Left renal pelvis (tissue), 4 donors: ENCODE results near the gene OR56A3. TPM values are rescaled to one million over a fixed set of nuclear protein-coding genes. Genes with fewer than 3 reads are reported as not detected.
"Not testable (repeated sequence)": the region's sequence is repeated elsewhere in the genome, so short reads cannot be mapped to it uniquely, and the experiment has no call there.

Source experiments
- DNase-seq, 4 donors: peaks; one replicate each; pipeline ENCODE4 v3.0.0-alpha.2; 2013; ENCODE audit warnings: low read depth in 4 of 4, low spot score in 3 of 4
- polyA plus RNA-seq, 4 donors: library from polyadenylated mRNA; unstranded; fragments of 120-200 nt; gene quantifications; one replicate each; pipeline ENCODE4 v1.2.1, GENCODE V29; 2013; ENCODE audit not compliant: insufficient read length in 4 of 4

The OR56A3 gene, protein sequence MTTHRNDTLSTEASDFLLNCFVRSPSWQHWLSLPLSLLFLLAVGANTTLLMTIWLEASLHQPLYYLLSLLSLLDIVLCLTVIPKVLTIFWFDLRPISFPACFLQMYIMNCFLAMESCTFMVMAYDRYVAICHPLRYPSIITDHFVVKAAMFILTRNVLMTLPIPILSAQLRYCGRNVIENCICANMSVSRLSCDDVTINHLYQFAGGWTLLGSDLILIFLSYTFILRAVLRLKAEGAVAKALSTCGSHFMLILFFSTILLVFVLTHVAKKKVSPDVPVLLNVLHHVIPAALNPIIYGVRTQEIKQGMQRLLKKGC
- not detected for polyA plus RNA-seq

DNA sequence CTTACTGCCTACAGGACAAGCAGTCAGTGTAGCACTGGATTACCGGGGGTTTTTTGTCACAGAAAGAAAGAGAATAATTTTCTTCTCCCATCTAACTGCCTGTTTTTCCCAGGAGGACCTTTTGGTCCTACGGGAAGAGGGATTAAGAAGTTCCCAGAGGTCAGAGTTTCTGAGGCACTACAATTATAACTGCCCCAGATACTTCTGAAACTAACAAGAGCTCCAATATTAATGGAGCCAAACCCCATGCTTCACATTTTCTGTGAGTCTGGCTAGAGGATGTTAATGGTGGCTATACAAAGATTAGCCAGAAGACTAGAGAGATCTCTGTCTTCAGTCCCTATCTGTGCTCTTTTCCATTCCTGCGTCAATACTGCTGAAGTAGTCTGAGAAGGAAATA, at the start of gene OR56A3:
Gene OR56A3 (plus strand): TSS at position 301 of the 400 bp plus-strand sequence. CDS start 5,096 bp downstream, outside the sequence.
- no peak for DNase-seq

DNA sequence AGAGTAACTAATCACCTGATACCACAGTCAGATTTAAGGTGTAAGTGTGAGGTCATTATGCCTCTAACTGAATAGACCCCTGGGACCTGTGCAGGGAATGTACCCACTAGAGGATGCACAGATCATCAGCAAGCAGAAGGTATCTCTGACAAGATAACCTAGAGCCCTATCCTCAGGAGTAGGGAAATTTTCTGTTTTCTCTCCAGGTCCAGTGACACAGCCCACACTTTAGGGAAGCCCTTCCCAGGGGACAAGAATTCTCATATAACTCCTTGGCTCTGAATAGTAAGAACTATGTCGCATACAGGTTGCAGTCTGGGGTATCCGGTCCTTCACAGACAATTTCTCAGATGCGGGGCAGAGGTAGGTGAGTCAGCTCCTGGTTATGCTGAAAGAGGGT, 49.1 kb upstream of the OR56A3 start, which contains the start of gene OR52E5:
Gene OR52E5 (plus strand): TSS at position 301 of the 400 bp plus-strand sequence. CDS start 7,569 bp downstream, outside the sequence.
- no peak for DNase-seq

DNA sequence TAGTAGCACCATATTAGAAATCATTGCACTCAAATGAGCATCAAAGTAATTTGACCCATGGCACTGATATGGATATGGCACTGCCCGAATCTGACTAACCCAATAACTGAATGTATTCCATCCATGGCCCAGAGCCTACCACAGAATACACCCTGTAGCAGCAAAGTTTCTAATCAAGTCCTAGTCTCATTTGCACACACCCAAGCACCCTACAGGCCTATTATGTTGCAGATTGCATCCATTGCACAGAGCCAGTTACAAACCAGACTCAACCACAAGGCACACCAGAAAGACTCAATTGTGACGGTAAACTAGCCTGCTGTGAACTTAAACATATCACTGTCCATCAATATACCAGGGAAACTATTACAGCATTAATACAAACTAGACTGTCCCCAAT, 42.5 kb upstream of the OR56A3 start:
- DNase-seq = no peak

DNA sequence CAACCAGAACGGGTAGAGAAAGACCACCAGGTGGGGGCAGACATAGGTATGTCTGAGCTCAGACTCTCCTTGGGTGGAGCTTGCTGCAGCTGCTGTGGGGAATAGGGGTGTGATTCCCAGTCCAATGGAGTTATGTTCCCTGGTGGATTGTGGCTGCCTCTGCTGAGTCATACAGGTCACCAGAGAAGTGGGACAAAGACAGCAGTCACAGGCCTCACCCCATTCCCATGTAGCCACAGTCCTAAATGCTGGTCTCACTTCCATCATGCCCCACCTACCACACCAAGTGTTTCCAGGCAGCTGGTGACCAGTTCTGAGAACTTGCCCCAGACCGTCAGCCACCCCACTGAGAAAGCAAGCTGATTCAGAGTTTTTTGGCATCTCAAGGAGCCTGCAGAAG, 31.5 kb upstream of the OR56A3 start:
- no peak for DNase-seq

DNA sequence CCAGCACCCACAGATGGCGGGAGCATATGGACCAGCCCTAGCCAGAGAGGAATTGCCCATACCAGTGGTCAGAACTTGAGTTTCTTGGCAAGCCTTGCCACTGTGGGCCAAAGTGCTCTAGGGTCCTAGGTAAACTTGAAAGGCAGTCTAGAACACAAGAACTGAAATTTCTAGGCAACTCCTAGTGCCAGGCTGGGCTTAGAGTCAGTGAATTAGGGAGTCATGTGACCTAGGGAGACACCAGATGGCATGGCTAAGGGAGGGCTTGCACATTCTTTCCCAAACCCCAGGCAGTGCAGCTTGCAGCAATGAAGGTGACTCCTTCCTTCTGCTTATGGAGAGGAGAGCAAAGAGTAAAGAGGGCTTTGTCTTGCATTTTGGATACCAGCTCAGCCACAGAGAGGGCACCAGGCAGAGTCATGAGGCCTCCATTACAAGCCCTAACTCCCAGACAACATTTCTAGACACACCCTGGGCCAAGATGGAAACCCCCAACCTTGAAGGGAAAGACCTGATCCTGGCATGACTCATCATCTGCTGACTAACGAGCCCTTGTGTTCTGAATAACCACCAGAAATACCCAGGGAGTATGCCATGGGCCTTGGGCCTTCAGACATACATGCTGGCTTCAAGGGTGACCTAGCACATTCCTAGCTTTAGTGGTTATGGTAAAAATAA, 19.2 kb upstream of the OR56A3 start:
- DNase-seq = no peak

DNA sequence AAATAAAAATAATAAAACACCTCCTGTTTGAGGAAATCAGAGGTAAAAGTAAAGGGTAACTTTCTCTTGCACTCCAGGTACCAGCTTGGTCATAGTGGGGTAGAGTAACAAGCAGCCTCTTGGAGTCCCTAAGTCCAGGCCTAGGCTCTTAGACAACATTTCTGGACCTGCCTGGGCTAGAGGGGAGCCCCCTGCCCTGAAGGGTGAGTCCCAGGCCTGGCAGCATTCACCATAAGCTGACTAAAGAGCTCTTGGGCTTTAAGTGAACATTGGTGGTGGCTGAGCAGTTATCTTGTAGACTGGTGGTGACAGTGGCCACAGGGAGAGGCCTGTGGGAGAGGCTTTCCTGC, 18.6 kb upstream of the OR56A3 start:
- no peak for DNase-seq

DNA sequence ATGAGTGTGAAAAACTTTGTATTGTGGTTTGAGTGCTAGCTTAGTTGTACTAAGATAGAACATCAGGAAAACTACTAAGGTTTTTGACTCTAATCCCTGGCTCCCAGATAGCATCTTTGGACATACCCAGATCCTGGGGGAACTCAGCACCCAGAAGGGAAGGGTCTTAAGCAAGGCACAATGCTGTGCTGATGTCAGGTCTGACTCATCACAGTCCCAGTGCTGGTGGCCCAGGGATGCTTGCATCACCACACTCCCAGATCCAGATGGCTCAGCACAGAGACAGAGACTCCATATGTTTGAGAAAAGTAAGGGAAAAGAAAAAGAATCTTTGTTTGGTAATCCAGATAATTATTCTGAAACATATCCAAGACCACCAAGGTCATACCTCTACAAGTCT, 18.3 kb upstream of the OR56A3 start:
- no peak for DNase-seq

DNA sequence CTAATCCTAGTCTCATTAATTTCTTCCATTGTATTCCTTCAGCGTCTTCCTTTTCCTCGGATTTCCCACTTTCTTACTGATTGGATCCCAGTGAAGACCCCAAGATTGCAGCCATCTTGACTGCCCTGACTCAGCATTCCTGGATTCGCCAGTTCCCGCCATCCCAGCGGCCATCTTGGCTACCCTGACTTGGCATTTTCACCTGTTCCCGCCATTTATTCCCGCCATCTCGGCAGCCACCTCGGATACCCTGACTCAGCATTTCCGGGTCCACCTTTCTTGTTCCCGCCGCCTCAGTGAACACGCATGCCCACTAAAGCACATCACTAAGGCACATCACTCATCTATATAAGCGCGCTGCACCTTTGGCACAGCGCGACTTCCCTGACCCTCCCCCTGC, 13.8 kb upstream of the OR56A3 start:
- DNase-seq = no peak

DNA sequence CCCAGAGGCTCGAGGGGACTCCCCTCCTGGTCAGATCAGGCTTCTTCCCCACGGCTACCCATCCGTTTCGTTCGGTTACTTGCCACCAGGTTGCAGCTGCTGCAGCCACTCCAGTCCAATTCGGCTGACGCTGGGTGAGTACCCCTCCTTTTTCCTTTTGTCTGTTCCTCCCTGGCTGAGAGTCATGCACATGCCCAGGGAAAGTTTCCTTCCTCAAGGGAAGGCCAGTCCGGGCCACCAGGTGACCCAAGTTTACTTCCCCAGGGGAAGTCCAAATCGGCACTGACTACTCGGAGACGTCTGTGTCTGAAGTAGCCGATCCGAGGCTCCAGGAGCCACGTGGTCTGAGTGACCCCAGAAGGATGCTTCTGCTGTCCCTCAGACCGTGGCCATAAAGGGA, 13.2 kb upstream of the OR56A3 start:
- no peak for DNase-seq

DNA sequence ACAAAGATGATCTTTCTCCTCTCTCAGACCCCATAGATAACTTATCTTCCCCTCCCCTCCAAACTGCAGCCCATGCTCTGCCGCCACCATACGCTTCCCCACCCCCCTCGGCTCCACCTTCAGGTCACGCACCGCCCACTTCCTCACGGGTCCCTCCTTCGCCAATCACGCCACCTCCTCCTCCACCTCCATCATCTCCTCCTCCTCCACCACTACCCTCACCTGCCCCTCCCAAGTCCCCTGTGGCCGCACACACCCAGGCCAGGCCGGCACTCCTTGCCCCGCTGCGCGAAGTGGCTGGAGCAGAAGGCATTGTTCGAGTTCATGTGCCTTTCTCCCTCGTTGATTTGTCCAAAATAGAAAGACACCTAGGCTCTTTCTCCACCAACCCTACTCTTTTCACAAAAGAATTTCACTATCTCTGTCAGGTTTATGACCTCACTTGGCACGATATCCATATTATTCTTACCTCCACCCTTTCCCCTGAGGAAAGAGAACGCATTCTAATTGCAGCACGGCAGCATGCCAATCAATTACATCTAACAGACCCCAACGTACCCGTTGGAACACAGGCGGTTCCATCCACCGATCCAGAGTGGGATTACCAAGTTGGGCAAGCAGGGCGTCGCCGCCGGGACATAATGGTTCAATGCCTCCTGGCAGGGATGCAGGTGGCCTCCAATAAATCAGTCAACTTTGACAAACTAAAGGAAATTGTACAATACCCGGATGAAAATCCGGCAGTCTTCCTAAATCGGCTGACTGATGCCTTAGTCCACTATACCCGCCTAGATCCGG, 12.3 kb upstream of the OR56A3 start:
- DNase-seq = no peak

DNA sequence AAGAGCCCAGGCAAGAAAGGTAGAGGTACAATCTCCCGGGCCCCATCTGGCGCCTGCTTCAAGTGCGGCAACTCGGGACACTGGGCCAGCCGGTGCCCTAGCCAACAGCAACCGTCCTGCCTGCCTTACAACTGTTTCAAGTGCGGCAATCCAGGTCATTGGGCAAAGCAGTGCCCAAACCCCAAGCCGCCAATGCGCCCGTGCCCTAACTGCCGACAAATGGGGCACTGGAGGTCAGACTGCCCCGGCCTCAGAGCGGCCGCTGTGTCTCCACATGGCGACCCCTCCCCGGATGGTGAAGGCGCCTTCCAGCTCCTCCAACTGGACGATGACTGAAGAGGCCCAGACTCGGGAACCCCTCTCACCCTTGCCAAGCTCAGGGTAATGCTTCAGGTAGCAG, 11.4 kb upstream of the OR56A3 start:
- no peak for DNase-seq

DNA sequence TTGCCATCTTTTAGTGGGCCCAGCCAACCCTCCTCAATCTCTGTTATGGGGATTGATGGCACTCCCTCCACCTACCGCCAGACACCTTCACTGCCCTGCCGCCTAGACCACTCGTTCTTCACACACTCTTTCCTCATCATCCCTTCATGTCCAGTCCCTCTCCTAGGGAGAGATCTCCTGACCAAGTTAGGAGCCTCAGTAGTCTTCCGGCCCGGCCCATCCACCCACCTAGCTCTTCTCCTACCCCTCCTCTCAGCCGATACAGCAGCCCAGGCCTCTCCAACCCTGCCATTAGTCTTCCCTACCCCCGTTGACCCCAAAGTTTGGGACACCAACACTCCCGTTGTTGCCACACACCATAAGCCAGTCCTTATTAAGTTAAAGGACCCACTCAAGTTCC, 11.0 kb upstream of the OR56A3 start:
- no peak for DNase-seq

DNA sequence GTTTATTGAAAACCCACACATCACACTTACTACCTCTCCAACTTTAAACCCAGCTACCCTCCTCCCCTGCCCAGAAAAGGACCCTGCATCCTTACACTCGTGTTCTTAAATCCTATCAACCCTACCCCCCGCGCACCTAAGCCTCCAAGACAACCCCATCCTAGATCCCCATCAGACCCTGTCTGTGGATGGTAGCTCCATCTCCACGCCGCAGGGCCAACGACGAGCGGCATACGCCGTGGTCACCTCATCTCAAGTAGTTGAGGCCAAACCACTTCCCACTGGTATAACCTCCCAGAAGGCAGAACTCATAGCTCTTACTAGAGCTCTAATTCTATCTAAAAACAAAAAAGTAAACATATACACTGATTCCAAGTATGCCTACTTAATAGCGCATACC, 9.4 kb upstream of the OR56A3 start:
- no peak for DNase-seq

DNA sequence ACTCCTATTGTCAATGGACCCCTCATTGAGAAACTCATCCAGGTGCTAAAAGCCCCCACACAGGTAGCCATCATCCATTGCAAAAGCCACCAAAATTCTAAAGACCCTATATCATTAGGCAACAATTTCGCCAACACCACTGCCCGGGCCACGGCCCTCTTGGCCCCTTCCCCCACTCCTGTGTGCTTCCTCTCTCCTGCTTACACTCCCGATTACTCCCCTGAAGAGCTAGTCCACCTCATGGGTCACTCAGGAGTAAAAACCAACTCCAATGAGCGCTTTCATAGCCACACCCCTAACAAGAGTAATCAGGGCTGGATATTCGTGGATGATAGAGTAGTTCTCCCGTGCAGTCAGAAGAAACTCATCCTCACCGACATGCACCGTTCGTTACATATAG, 8.9 kb upstream of the OR56A3 start:
- DNase-seq = no peak

DNA sequence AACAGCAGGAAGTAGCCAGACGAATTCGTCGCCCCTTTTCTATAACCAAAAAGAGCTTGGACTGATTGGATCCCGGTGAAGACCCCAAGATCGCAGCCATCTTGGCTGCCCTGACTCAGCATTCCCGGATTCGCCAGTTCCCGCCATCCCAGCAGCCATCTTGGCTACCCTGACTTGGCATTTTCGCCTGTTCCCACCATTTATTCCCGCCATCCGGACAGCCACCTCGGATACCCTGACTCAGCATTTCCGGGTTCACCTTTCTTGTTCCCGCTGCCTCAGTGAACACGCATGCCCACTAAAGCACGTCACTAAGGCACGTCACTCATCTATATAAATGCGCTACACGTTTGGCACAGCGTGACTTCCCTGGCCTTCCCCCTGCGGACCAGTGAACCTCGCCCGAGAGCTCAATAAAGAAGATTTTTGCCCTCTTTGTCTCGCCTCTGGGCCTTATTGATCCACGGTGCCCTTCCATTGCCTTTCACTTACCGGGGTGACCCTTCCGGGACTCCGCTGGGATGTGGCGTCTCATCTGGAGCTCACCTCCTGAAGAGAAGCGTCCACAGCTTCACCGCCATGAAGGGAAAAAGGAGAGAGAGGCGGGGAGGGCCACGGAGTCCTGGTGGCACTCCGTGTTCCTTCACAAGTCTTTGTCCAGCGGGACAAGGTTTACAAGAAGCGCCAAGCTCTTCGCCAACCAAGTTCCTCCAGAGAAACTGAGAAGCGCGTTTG, 4.0 kb upstream of the OR56A3 start:
- no peak for DNase-seq

DNA sequence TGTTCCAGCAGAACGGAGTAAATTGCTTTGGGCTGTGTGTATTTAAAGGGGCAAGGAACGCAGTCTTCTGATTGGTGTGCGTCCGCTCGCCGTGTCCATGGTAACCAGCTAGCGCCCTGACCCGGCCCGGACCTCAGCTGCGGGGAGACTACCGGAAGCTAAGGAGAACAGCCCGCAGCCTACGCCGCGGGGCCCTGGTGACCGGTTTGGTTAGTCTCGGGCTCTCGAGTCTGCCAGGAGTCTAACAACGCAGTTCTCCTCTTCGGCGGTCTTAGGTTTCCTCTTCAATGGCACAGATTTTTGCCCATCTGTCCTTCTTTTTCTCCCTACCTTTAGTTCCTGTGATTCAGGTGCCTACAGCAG, 3.5 kb upstream of the OR56A3 start:
- no peak for DNase-seq

DNA sequence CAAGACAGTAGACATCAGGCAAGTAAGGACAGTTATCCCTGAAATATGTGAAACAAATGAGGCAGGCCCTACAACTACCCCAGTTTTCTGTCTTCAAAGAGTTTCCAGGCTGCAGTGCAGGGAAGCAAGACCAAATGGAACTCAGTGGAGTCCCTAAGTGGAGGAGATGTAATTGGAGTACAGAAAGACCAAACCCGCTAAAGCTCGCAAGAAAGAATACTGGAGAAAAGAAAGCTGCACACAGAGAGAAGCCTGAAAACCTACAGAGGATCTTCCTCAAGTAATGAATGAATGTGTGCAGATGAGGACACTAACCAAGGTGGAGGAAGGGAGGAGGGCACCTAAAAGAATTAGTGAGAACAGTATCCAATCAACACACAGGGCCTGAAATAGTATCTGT, 1.3 kb upstream of the OR56A3 start:
- no peak for DNase-seq

DNA sequence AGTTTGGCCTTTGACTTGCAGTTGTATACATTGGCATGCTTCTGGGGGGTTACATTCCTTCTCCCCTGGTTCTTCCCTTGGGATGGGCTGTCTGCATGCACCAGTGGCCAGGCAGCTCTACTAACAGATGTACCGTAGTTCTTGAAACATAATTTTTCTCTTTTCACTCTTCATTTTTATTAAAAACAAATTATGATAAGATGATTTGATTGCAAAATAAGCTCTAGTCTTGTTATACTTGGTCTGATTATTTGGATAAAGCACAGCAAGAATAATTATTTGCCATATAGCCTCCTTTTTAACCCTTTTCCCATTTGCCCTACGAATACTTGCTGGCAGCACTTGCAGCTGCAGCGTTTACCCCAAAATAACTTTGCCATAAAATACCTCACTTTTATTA, 13.5 kb downstream of the OR56A3 start:
- DNase-seq = no peak

DNA sequence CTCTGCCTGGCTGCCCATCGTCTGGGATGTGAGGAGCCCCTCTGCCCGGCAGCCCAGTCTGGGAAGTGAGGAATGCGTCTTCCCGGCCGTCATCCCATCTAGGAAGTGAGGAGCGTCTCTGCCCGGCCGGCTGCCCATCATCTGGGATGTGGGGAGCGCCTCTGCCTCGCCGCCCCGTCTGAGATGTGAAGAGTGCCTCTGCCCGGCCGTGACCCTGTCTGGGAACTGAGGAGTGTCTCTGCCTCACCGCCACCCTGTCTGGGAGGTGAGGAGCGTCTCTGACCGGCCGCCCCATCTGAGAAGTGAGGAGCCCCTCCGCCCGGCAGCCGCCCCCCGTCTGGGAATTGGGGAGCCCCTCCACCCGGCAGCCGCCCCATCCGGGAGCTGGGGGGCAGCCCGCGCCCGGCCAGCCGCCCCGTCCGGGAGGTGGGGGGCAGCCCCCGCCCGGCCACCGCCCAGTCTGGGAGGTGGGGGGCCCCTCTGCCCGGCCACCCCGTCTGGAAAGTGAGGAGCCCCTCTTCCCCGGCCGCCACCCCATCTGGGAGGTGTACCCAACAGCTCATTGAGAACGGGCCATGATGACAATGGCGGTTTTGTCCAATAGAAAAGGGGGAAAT, 18.8 kb downstream of the OR56A3 start:
- DNase-seq = not testable (repeated sequence)

DNA sequence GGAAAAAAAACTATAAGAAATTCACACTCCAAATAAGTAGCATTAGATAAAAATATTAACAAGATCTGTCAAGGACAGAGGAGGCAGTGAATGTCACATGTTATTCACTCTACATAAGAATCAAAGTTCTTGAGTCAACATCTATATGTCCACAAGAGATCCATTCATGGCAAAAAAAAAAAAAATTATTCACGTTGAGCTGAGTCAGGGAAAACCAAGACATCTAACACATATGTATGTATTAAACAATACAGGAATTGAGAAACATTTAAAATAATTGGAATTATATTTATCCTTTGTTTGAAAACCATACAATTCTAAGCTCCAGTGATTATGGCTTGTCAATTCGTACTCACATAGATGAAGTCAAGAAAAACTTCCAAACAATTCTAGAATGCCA, 24.9 kb downstream of the OR56A3 start:
- no peak for DNase-seq

DNA sequence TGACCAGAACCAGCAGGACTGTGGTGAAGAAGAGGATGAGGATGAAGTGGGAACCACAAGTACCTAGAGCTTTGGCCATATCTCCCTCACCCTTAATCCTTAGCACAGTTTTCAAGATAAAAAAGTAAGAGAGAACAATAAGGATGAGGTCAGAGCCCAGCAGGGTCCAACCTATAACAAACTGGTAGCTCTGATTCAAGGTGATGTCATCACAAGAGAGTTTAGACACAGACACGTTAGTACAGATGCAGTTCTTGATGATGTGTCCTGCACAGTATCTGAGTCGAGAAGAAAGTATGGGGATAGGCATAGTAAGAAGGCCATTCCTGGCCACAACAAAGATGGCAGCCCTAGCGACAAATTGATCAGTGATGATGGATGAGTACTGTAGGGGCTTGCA, 25.7 kb downstream of the OR56A3 start:
- no peak for DNase-seq
